GM12873 (cell line): ENCODE data around the gene MALSU1.

ENCODE experiments used
- TF ChIP-seq, protein P1 (sequence below): IDR thresholded peaks from 2 replicates; pipeline ENCODE4 v1.5.1; 2012; ENCODE audit warnings: low read depth, mild to moderate bottlenecking, moderate library complexity, low read length, control low read depth; ENCODE audit not compliant: insufficient read depth; ENCODE audit errors: missing control alignments

Gene MALSU1

DNA sequence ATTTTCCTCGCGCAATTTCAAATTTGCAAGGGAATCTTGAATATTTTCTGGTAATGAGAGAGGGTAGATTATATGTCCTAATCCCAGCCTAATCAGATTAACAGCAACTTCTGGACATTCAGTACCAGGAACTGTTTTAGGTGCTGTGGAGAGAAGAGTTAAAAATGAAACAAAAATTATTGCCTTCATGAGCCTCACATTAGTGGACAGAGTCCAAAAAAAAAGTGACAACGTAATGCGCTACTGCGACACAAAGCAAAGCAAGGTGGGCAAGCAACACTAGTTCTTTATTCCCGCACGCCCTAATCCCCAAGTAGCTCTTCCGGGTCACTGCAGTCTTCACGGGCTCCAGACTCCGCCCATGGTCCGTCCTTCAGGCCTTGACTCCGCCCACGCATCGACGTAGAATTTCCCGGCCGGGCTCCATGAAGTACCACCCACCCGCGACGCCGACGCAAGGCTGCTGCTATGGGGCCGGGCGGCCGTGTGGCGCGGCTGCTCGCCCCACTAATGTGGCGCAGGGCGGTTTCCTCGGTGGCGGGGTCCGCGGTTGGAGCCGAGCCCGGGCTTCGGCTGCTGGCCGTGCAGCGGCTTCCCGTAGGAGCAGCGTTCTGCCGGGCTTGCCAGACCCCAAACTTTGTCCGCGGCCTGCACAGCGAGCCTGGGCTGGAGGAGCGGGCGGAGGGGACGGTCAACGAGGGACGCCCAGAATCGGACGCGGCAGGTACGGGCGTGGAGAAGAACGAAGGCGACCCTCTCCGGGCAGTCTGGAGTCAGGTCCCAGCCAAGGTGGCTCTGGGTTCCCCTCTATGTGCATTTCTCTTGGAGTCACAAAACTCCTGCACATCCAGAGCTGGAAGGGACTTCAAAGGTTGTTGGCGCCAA, at the start of gene MALSU1:
Gene MALSU1, plus strand, starts transcription at position 455 of the 885 bp plus-strand sequence. Its CDS starts 14 bp downstream, at position 469.
- TF ChIP-seq, protein P1, sequence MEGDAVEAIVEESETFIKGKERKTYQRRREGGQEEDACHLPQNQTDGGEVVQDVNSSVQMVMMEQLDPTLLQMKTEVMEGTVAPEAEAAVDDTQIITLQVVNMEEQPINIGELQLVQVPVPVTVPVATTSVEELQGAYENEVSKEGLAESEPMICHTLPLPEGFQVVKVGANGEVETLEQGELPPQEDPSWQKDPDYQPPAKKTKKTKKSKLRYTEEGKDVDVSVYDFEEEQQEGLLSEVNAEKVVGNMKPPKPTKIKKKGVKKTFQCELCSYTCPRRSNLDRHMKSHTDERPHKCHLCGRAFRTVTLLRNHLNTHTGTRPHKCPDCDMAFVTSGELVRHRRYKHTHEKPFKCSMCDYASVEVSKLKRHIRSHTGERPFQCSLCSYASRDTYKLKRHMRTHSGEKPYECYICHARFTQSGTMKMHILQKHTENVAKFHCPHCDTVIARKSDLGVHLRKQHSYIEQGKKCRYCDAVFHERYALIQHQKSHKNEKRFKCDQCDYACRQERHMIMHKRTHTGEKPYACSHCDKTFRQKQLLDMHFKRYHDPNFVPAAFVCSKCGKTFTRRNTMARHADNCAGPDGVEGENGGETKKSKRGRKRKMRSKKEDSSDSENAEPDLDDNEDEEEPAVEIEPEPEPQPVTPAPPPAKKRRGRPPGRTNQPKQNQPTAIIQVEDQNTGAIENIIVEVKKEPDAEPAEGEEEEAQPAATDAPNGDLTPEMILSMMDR: no peak

DNA sequence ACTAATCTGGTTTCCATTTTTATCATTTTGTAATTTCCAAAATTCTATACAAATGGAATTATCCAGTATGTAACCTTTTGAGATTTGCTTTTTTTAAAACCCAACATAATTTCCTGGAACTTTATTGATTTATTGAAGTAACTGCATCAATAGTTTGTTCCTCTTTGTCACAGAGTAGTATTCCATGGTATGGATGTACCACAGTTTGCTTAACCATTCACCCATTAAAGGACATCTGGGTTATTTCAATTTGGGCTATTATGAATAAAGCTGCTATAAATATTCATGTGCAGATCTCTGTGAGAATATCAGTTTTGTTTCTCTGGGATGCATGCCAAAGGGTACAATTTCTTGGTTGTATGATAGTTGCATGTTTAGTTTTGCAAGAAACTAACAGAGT, 49.7 kb upstream of the MALSU1 start:
- TF ChIP-seq, protein P1: no peak

DNA sequence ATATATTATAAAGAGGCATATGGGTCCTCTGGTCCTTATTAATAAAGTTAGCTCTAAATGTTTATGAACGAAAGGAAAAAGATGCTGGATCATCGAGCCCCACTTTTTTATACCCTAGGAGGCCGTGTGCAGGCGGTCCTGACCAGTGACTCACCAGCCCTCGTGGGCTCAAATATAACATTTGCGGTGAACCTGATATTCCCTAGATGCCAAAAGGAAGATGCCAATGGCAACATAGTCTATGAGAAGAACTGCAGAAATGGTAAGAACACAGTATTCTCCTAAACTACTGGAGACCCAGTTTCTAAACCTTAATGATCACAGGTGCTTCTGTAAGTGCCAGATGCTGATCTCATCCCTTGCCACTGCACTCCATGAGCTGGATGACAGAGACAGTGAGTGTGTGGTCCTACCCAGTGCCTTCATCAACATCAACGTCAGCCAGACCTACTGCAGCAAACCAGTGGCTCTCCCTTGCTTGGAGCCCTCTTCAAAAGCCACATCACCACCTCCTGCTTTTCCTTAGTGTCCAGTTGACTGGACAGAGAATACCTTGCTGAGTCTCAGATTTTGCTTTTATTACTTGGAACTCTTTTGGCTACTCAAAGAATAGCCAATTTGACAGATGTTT, 45.0 kb upstream of the MALSU1 start:
- TF ChIP-seq, protein P1: no peak

DNA sequence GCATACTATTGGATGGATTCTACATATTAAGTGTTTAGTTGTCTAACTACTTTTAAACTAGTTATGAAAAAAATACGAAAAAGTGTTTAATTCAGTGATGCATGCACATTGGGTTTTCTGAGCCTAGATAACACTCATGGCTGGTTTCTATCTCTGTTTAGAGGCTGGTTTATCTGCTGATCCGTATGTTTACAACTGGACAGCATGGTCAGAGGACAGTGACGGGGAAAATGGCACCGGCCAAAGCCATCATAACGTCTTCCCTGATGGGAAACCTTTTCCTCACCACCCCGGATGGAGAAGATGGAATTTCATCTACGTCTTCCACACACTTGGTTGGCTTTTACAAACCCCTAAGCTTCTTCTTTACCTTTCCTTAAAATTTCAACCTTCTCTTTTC, 42.4 kb upstream of the MALSU1 start:
- TF ChIP-seq, protein P1: no peak

DNA sequence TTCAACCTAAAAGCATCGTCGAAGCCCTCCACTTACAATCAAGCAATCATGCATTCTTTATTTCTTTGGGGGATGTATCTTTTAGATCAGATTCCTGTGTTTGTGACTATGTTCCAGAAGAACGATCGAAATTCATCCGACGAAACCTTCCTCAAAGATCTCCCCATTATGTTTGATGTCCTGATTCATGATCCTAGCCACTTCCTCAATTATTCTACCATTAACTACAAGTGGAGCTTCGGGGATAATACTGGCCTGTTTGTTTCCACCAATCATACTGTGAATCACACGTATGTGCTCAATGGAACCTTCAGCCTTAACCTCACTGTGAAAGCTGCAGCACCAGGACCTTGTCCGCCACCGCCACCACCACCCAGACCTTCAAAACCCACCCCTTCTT, 38.8 kb upstream of the MALSU1 start:
- TF ChIP-seq, protein P1: no peak

DNA sequence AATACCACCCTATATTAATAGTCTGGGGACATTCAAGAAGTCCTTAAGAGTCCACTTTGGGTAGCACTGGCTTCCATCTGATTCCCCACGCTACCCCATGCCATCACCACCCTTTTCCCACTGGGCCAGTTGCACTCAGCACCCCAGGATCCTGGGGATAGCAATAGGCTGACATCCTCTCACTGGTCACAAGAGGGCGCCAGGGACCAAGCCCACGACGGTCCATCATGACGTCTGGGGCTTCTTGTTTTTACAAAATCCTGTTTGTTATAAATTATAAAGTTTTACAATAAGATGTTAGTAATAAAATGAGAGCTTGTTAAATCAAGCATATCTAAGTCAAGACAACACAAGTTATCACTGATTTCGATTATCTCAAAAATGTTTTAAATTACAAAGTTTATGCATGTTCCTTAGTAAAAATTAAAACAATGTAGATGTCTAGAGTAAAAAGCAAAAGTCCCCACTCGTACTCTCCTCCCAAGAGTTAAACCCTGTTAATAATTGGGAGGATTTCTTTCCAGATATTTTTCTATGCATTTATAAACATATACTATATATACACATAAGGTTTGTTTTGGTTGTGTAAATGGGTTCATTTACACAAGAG, 37.2 kb upstream of the MALSU1 start:
- TF ChIP-seq, protein P1: peak; percentile 87

DNA sequence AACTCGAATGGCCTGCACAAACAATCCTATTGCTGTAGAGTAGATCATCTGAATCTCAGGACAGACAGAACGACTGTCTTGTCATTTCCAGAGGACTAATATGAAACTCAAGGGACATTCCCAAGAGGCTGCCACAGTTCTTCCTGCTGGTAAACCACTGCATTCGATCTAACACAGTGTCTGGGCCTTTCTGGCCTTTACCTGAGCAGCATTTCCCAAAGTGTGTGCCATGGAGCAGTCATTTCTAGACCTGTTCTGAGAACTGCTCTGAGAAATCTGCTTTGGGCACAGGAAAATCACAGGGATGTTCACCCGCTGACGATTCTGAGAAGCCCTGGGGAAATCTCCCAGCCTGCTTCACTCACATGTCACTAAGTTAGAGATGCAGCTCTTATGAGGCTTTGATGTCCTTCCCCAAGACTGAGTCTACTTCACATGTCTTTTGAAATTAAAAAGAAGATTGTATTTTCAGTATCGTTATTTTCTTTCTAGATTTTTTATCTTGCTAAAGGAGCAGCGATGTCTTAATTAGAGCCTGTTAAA, 34.2 kb upstream of the MALSU1 start:
- TF ChIP-seq, protein P1: no peak
